ENCODE measurements around the gene TCL1A. TPM values are rescaled to one million over a fixed set of nuclear protein-coding genes. Genes with fewer than 3 reads are reported as not detected.

Gene TCL1A
- total RNA-seq, 1 donor from 2014 or later = not detected

- DNase-seq (no peak), ATAC-seq (no peak)
- Histone ChIP-seq H3K36me3 (no peaks in the 10 kb centered on the region), H3K27me3 (ENCODE audit: low read depth) (peaks cover 15% of the 10 kb centered on the region), H3K27ac (no peak overlapping the region), H3K4me3 (no peak overlapping the region), H3K4me1 (no peaks in the 10 kb centered on the region), H3K9me3 (no peaks in the 10 kb centered on the region)
- no peak for TF ChIP-seq CTCF (IDR thresholded peaks at IDR 0.05)
- intact Hi-C loops (cut with DNase I) = no loop called here
Observed at GRCh38 chr14:95677179-95677835, 36.6 kb downstream of the TCL1A start.

- DNase-seq = no peak
- Histone ChIP-seq H3K4me1 (no peaks in the 10 kb centered on the region), H3K4me3 (no peak overlapping the region), H3K9me3 (no peaks in the 10 kb centered on the region), H3K27me3 (ENCODE audit: low read depth) (peaks cover 15% of the 10 kb centered on the region), H3K36me3 (no peaks in the 10 kb centered on the region), H3K27ac (no peak overlapping the region)
- ATAC-seq = no peak
- intact Hi-C loops (cut with DNase I) = no loop called here
- no peak for TF ChIP-seq CTCF (IDR thresholded peaks at IDR 0.05)
Observed at GRCh38 chr14:95675486-95675885, 38.4 kb downstream of the TCL1A start.

- peaks cover 15% of the 10 kb centered on the region for H3K27me3 ChIP-seq (ENCODE audit: low read depth)
- H3K27ac ChIP-seq = no peak overlapping the region
- no peaks in the 10 kb centered on the region for H3K9me3 ChIP-seq
- TF ChIP-seq CTCF (IDR thresholded peaks at IDR 0.05) = no peak
- H3K36me3 ChIP-seq = no peaks in the 10 kb centered on the region
- ATAC-seq (no peak), DNase-seq (no peak)
- intact Hi-C loops (cut with DNase I) = no loop called here
- no peaks in the 10 kb centered on the region for H3K4me1 ChIP-seq
- no peak overlapping the region for H3K4me3 ChIP-seq
Observed at GRCh38 chr14:95674613-95675012, 39.3 kb downstream of the TCL1A start.

GRCh38 chr14:95668235-95668772 lies 45.6 kb downstream of the TCL1A start:
- Histone ChIP-seq H3K9me3 (no peaks in the 10 kb centered on the region), H3K27ac (no peak overlapping the region), H3K4me3 (no peak overlapping the region), H3K27me3 (ENCODE audit: low read depth) (peaks cover 14% of the 10 kb centered on the region), H3K36me3 (no peaks in the 10 kb centered on the region), H3K4me1 (no peaks in the 10 kb centered on the region)
- no peak for ATAC-seq
- no peak for TF ChIP-seq CTCF (IDR thresholded peaks at IDR 0.05)
- DNase-seq = no peak
- intact Hi-C loops (cut with DNase I) = no loop called here

- H3K27ac ChIP-seq = no peak overlapping the region
- H3K9me3 ChIP-seq = no peaks in the 10 kb centered on the region
- peaks cover 14% of the 10 kb centered on the region for H3K27me3 ChIP-seq (ENCODE audit: low read depth)
- TF ChIP-seq CTCF (IDR thresholded peaks at IDR 0.05) = no peak
- H3K4me3 ChIP-seq = no peak overlapping the region
- no peaks in the 10 kb centered on the region for H3K36me3 ChIP-seq
- peak in 1 of 2 donors; percentile 13 for ATAC-seq
- intact Hi-C loops (cut with DNase I) = no loop called here
- H3K4me1 ChIP-seq = no peaks in the 10 kb centered on the region
- no peak for DNase-seq
Observed at GRCh38 chr14:95667249-95667693, 46.7 kb downstream of the TCL1A start.
